ENCODE results near the gene IL34. TPM values are rescaled to one million over a fixed set of nuclear protein-coding genes. Genes with fewer than 3 reads are reported as not detected.
A peak's percentile ranks its signal among the peaks of the same experiment; 100 is the strongest.

Gene IL34
- polyA plus RNA-seq, 1 donor (not counting 4 experiments of a cell fraction or from before 2014, with no cell fraction given) = 0.08 TPM

DNA sequence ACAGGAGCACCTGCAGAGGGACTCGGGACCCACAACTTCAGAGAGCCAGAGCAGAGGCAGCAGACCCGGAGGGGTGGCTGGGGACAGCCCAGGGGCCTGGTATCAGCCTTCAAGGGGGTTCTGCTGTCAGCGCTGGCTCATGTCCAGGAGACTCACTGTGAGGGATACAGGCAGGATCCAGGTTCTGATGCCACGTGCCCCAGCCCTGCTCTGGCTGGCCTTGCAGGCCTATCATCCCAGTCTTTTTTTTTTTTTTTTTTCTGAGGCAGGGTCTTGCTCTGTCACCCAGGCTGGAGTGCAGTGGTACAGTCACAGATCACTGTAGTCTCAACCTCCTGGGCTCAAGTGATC lies 48.5 kb downstream of the IL34 start:
- Histone ChIP-seq H3K36me3 (ENCODE audit: control insufficient read depth in 2 of 2, extremely low read depth in 1 of 2, insufficient read depth in 2 of 2, low read length in 2 of 2) (peaks cover 1 to 4% of the 10 kb centered on the region in 2 experiments), H2AFZ (ENCODE audit: control insufficient read depth, low read length) (no peak overlapping the region), H3K9me1 (ENCODE audit: control insufficient read depth, extremely low read depth, insufficient read depth, low read length) (no peaks in the 10 kb centered on the region), H3K79me2 (ENCODE audit: control insufficient read depth, insufficient read depth, low read length) (no peaks in the 10 kb centered on the region), H3K4me2 (ENCODE audit: control insufficient read depth, extremely low read depth, insufficient read depth, low read depth, low read length) (peak overlapping the region; percentile 37), H3K9ac (ENCODE audit: control insufficient read depth, extremely low read depth, insufficient read depth, low read length) (no peak overlapping the region), H3K27ac (ENCODE audit: control insufficient read depth, insufficient read depth, low read length) (no peak overlapping the region), H3K9me3 (ENCODE audit: control insufficient read depth, low read depth, low read length) (no peaks in the 10 kb centered on the region), H3K4me3 (ENCODE audit: control insufficient read depth in 2 of 3, extremely low read depth in 1 of 3, insufficient read depth in 2 of 3, low read depth in 1 of 3, low read length in 3 of 3) (no peak overlapping the region), H3K27me3 (ENCODE audit: control insufficient read depth, extremely low read depth, insufficient read depth, low read length) (no peaks in the 10 kb centered on the region), H3K4me1 (ENCODE audit: control insufficient read depth, extremely low read depth, insufficient read depth, low read length) (peaks cover 64% of the 10 kb centered on the region), H4K20me1 (ENCODE audit: control insufficient read depth, extremely low read depth, insufficient read depth, low read length) (no peaks in the 10 kb centered on the region)
- DNase-seq (ENCODE audit: low read depth, low spot score) (no peak), FAIRE-seq (no peak)
- TF ChIP-seq EZH2 (IDR thresholded peaks at IDR 0.05; ENCODE audit: low read length) = no peak
- TF ChIP-seq, protein P1, sequence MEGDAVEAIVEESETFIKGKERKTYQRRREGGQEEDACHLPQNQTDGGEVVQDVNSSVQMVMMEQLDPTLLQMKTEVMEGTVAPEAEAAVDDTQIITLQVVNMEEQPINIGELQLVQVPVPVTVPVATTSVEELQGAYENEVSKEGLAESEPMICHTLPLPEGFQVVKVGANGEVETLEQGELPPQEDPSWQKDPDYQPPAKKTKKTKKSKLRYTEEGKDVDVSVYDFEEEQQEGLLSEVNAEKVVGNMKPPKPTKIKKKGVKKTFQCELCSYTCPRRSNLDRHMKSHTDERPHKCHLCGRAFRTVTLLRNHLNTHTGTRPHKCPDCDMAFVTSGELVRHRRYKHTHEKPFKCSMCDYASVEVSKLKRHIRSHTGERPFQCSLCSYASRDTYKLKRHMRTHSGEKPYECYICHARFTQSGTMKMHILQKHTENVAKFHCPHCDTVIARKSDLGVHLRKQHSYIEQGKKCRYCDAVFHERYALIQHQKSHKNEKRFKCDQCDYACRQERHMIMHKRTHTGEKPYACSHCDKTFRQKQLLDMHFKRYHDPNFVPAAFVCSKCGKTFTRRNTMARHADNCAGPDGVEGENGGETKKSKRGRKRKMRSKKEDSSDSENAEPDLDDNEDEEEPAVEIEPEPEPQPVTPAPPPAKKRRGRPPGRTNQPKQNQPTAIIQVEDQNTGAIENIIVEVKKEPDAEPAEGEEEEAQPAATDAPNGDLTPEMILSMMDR (optimal IDR thresholded peaks at IDR 0.05 in 1 of 3, IDR thresholded peaks at IDR 0.05 in 1 of 3, conservative IDR thresholded peaks at IDR 0.05 in 1 of 3; ENCODE audit: extremely low read depth in 1 of 3, insufficient read depth in 2 of 3, low read length in 3 of 3) = no peak
- dilution Hi-C loops (cut with MboI; ENCODE audit: extremely low pct_ligation_motif_present, low sequenced_read_pairs) = no loop called here

DNA sequence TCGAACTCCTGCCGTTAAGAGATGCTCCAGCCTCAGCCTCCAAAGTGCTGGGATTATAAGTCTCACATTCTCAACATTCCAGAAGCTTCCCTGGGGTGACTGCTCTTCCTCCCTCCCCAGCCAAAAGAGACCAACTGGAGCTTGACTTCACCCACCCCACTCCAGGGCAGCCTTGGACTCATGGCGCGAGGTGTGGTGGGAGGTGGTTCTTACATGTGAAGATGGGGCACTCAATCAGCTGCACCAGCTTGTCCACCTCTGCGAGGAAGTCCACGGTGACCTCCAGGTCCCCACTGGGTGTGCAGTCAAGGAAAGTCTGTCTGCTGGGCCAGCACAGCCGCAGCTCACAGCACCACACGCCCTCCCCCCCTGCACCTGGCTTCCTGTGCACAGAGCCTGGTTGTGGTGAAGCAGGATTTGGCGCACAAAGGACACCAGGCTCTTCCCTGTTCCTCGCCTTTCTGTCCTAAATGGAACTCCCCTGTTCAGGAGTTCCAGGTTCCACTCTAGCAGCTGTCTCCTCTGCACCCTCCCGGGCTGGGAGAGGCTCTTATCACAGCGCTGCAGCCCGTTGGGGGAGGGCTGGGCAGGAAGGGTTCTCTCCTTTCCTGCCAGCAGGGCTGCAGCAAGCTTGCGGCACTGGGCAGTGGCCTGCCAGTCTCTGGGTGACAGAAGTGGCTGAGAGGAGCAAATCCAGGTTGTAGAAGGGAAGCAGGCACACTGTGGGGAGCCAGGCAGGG lies 49.1 kb downstream of the IL34 start:
- Histone ChIP-seq H4K20me1 (ENCODE audit: control insufficient read depth, extremely low read depth, insufficient read depth, low read length) (no peaks in the 10 kb centered on the region), H3K9me1 (ENCODE audit: control insufficient read depth, extremely low read depth, insufficient read depth, low read length) (no peaks in the 10 kb centered on the region), H3K9ac (ENCODE audit: control insufficient read depth, extremely low read depth, insufficient read depth, low read length) (no peak overlapping the region), H3K4me1 (ENCODE audit: control insufficient read depth, extremely low read depth, insufficient read depth, low read length) (peaks cover 71% of the 10 kb centered on the region), H3K9me3 (ENCODE audit: control insufficient read depth, low read depth, low read length) (no peaks in the 10 kb centered on the region), H3K4me3 (ENCODE audit: control insufficient read depth in 2 of 3, extremely low read depth in 1 of 3, insufficient read depth in 2 of 3, low read depth in 1 of 3, low read length in 3 of 3) (peak overlapping the region in 1 of 3 experiments; percentile 20), H3K27ac (ENCODE audit: control insufficient read depth, insufficient read depth, low read length) (no peak overlapping the region), H3K79me2 (ENCODE audit: control insufficient read depth, insufficient read depth, low read length) (no peaks in the 10 kb centered on the region), H2AFZ (ENCODE audit: control insufficient read depth, low read length) (peak overlapping the region; percentile 49), H3K36me3 (ENCODE audit: control insufficient read depth in 2 of 2, extremely low read depth in 1 of 2, insufficient read depth in 2 of 2, low read length in 2 of 2) (peaks cover 1 to 4% of the 10 kb centered on the region in 2 experiments), H3K4me2 (ENCODE audit: control insufficient read depth, extremely low read depth, insufficient read depth, low read depth, low read length) (peak overlapping the region; percentile 37), H3K27me3 (ENCODE audit: control insufficient read depth, extremely low read depth, insufficient read depth, low read length) (no peaks in the 10 kb centered on the region)
- dilution Hi-C loops (cut with MboI; ENCODE audit: extremely low pct_ligation_motif_present, low sequenced_read_pairs) = no loop called here
- no peak for DNase-seq (ENCODE audit: low read depth, low spot score)
- FAIRE-seq = peak; percentile 61
- TF ChIP-seq, protein P1 (optimal IDR thresholded peaks at IDR 0.05 in 1 of 3, IDR thresholded peaks at IDR 0.05 in 1 of 3, conservative IDR thresholded peaks at IDR 0.05 in 1 of 3; ENCODE audit: extremely low read depth in 1 of 3, insufficient read depth in 2 of 3, low read length in 3 of 3) = peak in 1 of 3 experiments; percentile 22
- TF ChIP-seq EZH2 (IDR thresholded peaks at IDR 0.05; ENCODE audit: low read length) = no peak
